B cell (primary cell): ENCODE results near the gene CRY2. TPM values are rescaled to one million over a fixed set of nuclear protein-coding genes. Genes with fewer than 3 reads are reported as not detected.

Source experiments
- ATAC-seq: fragments of 200-7000 bp; cut with Tn5 transposase; one replicate; pipeline ENCODE4 v1.10.0; 2021; ENCODE audit warnings: low read depth, mild to moderate bottlenecking, moderate number of reproducible peaks, moderate library complexity
- CTCF ChIA-PET: fragments of 350-600 bp; sonication (Branson Sonifier 250); formaldehyde crosslinking; loops from one replicate; lab custom pipeline; 2021; ENCODE audit warnings: antibody characterized with exemption, inconsistent platforms; lab: Charles Lee
- POLR2A ChIA-PET: fragments of 350-600 bp; sonication (Branson Sonifier 250); formaldehyde crosslinking; loops from one replicate; lab custom pipeline; 2021; ENCODE audit warnings: antibody characterized with exemption; lab: Charles Lee
- DNase-seq: peaks from one replicate; pipeline ENCODE4 v3.0.0; 2013
- H2AFZ ChIP-seq: 2 replicates; pipeline ENCODE4 v1.6.1; 2012; ENCODE audit warnings: mild to moderate bottlenecking, low read depth, low read length; ENCODE audit not compliant: insufficient read depth, poor library complexity, severe bottlenecking
- H3K27ac ChIP-seq, 2 donors: 1 replicate in 1 of 2; 2 replicates in 1 of 2; pipeline ENCODE4 v1.5.1; 2012 to 2013; ENCODE audit warnings: low read length in 2 of 2, mild to moderate bottlenecking in 2 of 2, moderate library complexity in 1 of 2
- H3K27me3 ChIP-seq, 4 experiments: fragments of 200-600 bp in 1 of 4; sonication (generic) in 1 of 4; replicated peaks in 1 of 4; 1 replicate in 2 of 4; 2 replicates in 2 of 4; pipeline versions ENCODE4 v1.6.1 to v1.7.0; 2013 to 2016; ENCODE audit warnings: low read length in 3 of 4, mild to moderate bottlenecking in 2 of 4, mixed read lengths in 1 of 4, moderate library complexity in 1 of 4; ENCODE audit not compliant: insufficient read depth in 4 of 4, control insufficient read depth in 3 of 4; ENCODE audit errors: control extremely low read depth in 1 of 4
- H3K36me3 ChIP-seq, 2 experiments: replicated peaks in 1 of 2; 1 replicate in 1 of 2; 2 replicates in 1 of 2; pipeline versions ENCODE4 v1.6.1 to v1.7.1; 2013; ENCODE audit warnings: low read length in 1 of 2; ENCODE audit not compliant: insufficient read depth in 2 of 2, control insufficient read depth in 1 of 2; ENCODE audit errors: control extremely low read depth in 1 of 2, extremely low read depth in 1 of 2
- H3K4me1 ChIP-seq, 2 donors: fragments of 200-600 bp in 1 of 2; sonication (generic) in 1 of 2; 1 replicate in 1 of 2; 2 replicates in 1 of 2; pipeline versions ENCODE4 v1.5.1 to v1.6.1; 2013 to 2017; ENCODE audit warnings: low read length in 2 of 2; ENCODE audit not compliant: control insufficient read depth in 2 of 2, insufficient read depth in 2 of 2
- H3K4me2 ChIP-seq: replicated peaks from 2 replicates; pipeline ENCODE3; 2012; ENCODE audit warnings: mild to moderate bottlenecking, low read depth, low read length; ENCODE audit not compliant: poor library complexity, severe bottlenecking
- H3K4me3 ChIP-seq, 5 experiments: fragments of 200-600 bp in 1 of 5; sonication (generic) in 1 of 5; 1 replicate in 3 of 5; 2 replicates in 2 of 5; pipeline versions ENCODE4 v1.5.1 to v1.7.0; 2011 to 2016; ENCODE audit warnings: low read length in 4 of 5, mild to moderate bottlenecking in 4 of 5, low read depth in 2 of 5, control low read depth in 1 of 5, moderate library complexity in 1 of 5; ENCODE audit not compliant: insufficient read depth in 1 of 5; ENCODE audit errors: control extremely low read depth in 1 of 5, extremely low read depth in 1 of 5
- H3K79me2 ChIP-seq: fragments of 200-600 bp; sonication (generic); one replicate; pipeline ENCODE4 v1.6.0; 2016; ENCODE audit warnings: low read length; ENCODE audit not compliant: control insufficient read depth, insufficient read depth
- H3K9ac ChIP-seq: fragments of 200-600 bp; sonication (generic); 2 replicates; pipeline ENCODE4 v1.6.1; 2017; ENCODE audit warnings: mild to moderate bottlenecking, low read length, moderate library complexity
- H3K9me3 ChIP-seq, 3 donors: one replicate each; pipeline versions ENCODE4 v1.6.1 to v1.7.1; 2013; ENCODE audit warnings: low read length in 2 of 3; ENCODE audit not compliant: control insufficient read depth in 2 of 3, insufficient read depth in 1 of 3; ENCODE audit errors: control extremely low read depth in 1 of 3
- H4K20me1 ChIP-seq: 2 replicates; pipeline ENCODE4 v1.6.0; 2012; ENCODE audit warnings: mild to moderate bottlenecking, low read length; ENCODE audit not compliant: insufficient read depth, control insufficient read depth, poor library complexity, severe bottlenecking
- H3K27ac Mint-ChIP-seq: one replicate; pipeline ENCODE4 v1.8.0; 2021; ENCODE audit warnings: mixed read lengths
- H3K27me3 Mint-ChIP-seq: one replicate; pipeline ENCODE4 v1.8.0; 2021; ENCODE audit warnings: mixed read lengths
- H3K4me1 Mint-ChIP-seq: one replicate; pipeline ENCODE4 v1.8.0; 2021; ENCODE audit warnings: mixed read lengths
- H3K4me3 Mint-ChIP-seq: one replicate; pipeline ENCODE4 v1.8.0; 2021; ENCODE audit warnings: mixed read lengths
- H3K9me3 Mint-ChIP-seq: one replicate; pipeline ENCODE4 v1.8.0; 2022; ENCODE audit warnings: mixed read lengths; ENCODE audit not compliant: insufficient read depth
- CTCF ChIP-seq: fragments of 200-600 bp; IDR thresholded peaks from one replicate; pipeline ENCODE4 v1.8.0; 2022; ENCODE audit warnings: antibody characterized with exemption, mild to moderate bottlenecking
- EZH2 ChIP-seq: IDR thresholded peaks from 2 replicates; pipeline ENCODE4 v1.6.1; 2012; ENCODE audit warnings: borderline replicate concordance, low read depth, mild to moderate bottlenecking, moderate library complexity, low read length; ENCODE audit not compliant: insufficient read depth, poor library complexity, severe bottlenecking
- WGBS: methylation state at CpG from one replicate; pipeline ENCODE4 v1.1.5; 2013; ENCODE audit warnings: missing lambda C conversion rate; ENCODE audit not compliant: insufficient coverage; 5-methylcytosine and 5-hydroxymethylcytosine counted together
- intact Hi-C: fragments of 100-400 bp; cut with micrococcal nuclease; formaldehyde crosslinking; loops from one replicate; pipeline ENCODE4 v1.10.0; 2022
- polyA plus RNA-seq: library from polyadenylated mRNA; depleted of rRNA; stranded (reverse); fragments of >200 nt; gene quantifications from 2 replicates; pipeline ENCODE4 v1.2.3, GENCODE V29; 2012
- total RNA-seq, 2 donors: library from RNA; stranded (reverse); fragments of 120-200 nt in 1 of 2; gene quantifications; 1 replicate in 1 of 2; 2 replicates in 1 of 2; pipeline versions ENCODE4 v1.2.3 to v1.2.4, GENCODE V29; 2013 to 2022

The CRY2 gene
- total and polyA plus RNA-seq, 2 donors (not counting 1 experiment from before 2014, with no cell fraction given): 20.4 to 65.1 TPM

GRCh38 chr11:45806072-45806933 lies 41.0 kb upstream of the CRY2 start:
- POLR2A ChIA-PET: interaction anchor here (0.5 to 1.3 kb wide), 4 partner anchors 24 to 111 kb away, joined by 3 to 4 read pairs (median 3); partner anchors contain the start of genes CRY2 and PEX16
- H3K27me3 Mint-ChIP-seq: no peaks in the 10 kb centered on the region

More at GRCh38 chr11:45806072-45806933, 41.0 kb upstream of the CRY2 start:
- WGBS: 96% methylated on average over 11 of the region's 20 CpGs
- Mint-ChIP-seq H3K27ac (peak overlapping the region; percentile 85), H3K9me3 (no peaks in the 10 kb centered on the region), H3K4me3 (peak overlapping the region; percentile 94), H3K4me1 (peaks cover 46% of the 10 kb centered on the region)
- H3K4me2 ChIP-seq: peak overlapping the region; percentile 83
- DNase-seq (no peak), ATAC-seq (no peak)
- peaks cover 27 to 35% of the 10 kb centered on the region in 2 donors for H3K4me1 ChIP-seq
- intact Hi-C loops: loop anchor here (5.0 kb wide), 1 partner anchor 126 kb away; no protein-coding TSS in a partner anchor
- H3K27me3 ChIP-seq: no peaks in the 10 kb centered on the region
- CTCF ChIA-PET: interaction anchor here (1.5 to 1.7 kb wide), 2 partner anchors 35 to 112 kb away, joined by 5 to 11 read pairs; partner anchors contain the start of gene PEX16
- TF ChIP-seq EZH2 (no peak), CTCF (no peak)
- no peaks in the 10 kb centered on the region for H3K9me3 ChIP-seq
- H3K4me3 ChIP-seq: peak overlapping the region in 4 of 5 experiments; percentile 87 to 96 (median 93)
- H3K27ac ChIP-seq: no peak overlapping the region
- peaks cover 25% of the 10 kb centered on the region for H3K79me2 ChIP-seq
- H3K9ac ChIP-seq: peak overlapping the region; percentile 71
- H3K36me3 ChIP-seq: peaks cover 0 to 18% of the 10 kb centered on the region in 2 experiments
- H4K20me1 ChIP-seq: peaks cover 14% of the 10 kb centered on the region
- H2AFZ ChIP-seq: no peak overlapping the region
